Stimulated activated CD4-positive, alpha-beta T cell treated with anti-CD3 and anti-CD28 coated beads, Interleukin-1b, Interleukin-23, amount 100 ng/mL, for 48 hours (primary cell): ENCODE measurements around the gene POTEF.
"Not testable (repeated sequence)": the region's sequence is repeated elsewhere in the genome, so short reads cannot be mapped to it uniquely, and the experiment has no call there.

Experiments
- DNase-seq: peaks from one replicate; pipeline ENCODE4 v3.0.0-alpha.2; 2020

Gene POTEF

GRCh38 chr2:130127726-130128125 is 1.3 kb downstream of the POTEF start:
- DNase-seq = not testable (repeated sequence)

- DNase-seq = not testable (repeated sequence)
These were observed 8.1 kb downstream of the POTEF start for GRCh38 chr2:130120924-130121323.

- DNase-seq = not testable (repeated sequence)
These were observed 26.2 kb downstream of the POTEF start for GRCh38 chr2:130102597-130103363.

GRCh38 chr2:130062645-130063044 is 66.4 kb downstream of the POTEF start:
- DNase-seq = not testable (repeated sequence)

- DNase-seq = not testable (repeated sequence)
These were observed 69.0 kb downstream of the POTEF start for GRCh38 chr2:130059982-130060381.

GRCh38 chr2:130056336-130056735 is 72.7 kb downstream of the POTEF start:
- DNase-seq = not testable (repeated sequence)

GRCh38 chr2:130053217-130053911 is 75.7 kb downstream of the POTEF start:
- not testable (repeated sequence) for DNase-seq

- not testable (repeated sequence) for DNase-seq
These were observed 76.6 kb downstream of the POTEF start for GRCh38 chr2:130052376-130052775.

GRCh38 chr2:130048422-130048821 is 80.6 kb downstream of the POTEF start:
- DNase-seq = not testable (repeated sequence)

- DNase-seq = not testable (repeated sequence)
These were observed 90.8 kb downstream of the POTEF start for GRCh38 chr2:130038265-130038603.

GRCh38 chr2:130025931-130026330 is 103.1 kb downstream of the POTEF start:
- not testable (repeated sequence) for DNase-seq
